ENCODE results near the gene SYNPR.

SYNPR gene

GRCh38 chr3:63331520-63331919 lies 53.4 kb downstream of the SYNPR start:
- no peak overlapping the region for H3K4me3 Mint-ChIP-seq
- H3K27me3 Mint-ChIP-seq, result no peaks in the 10 kb centered on the region
- H3K27ac Mint-ChIP-seq, result no peak overlapping the region
- H3K9me3 Mint-ChIP-seq, result no peaks in the 10 kb centered on the region
- no peaks in the 10 kb centered on the region for H3K4me1 Mint-ChIP-seq
- ATAC-seq (replicated peaks) (no peak), DNase-seq (no peak)
- no peaks in the 10 kb centered on the region for H3K36me3 Mint-ChIP-seq

GRCh38 chr3:63333815-63334214 lies 55.7 kb downstream of the SYNPR start:
- H3K4me3 Mint-ChIP-seq, result no peak overlapping the region
- H3K4me1 Mint-ChIP-seq, result no peaks in the 10 kb centered on the region
- DNase-seq, result no peak
- no peak for ATAC-seq (replicated peaks)
- H3K9me3 Mint-ChIP-seq, result no peaks in the 10 kb centered on the region
- H3K27ac Mint-ChIP-seq, result no peak overlapping the region
- H3K27me3 Mint-ChIP-seq, result no peaks in the 10 kb centered on the region
- H3K36me3 Mint-ChIP-seq, result no peaks in the 10 kb centered on the region

- Mint-ChIP-seq H3K9me3 (peaks cover 1 to 5% of the 10 kb centered on the region in 2 donors), H3K36me3 (no peaks in the 10 kb centered on the region), H3K4me1 (no peaks in the 10 kb centered on the region), H3K4me3 (no peak overlapping the region), H3K27ac (no peak overlapping the region), H3K27me3 (peaks cover 4 to 6% of the 10 kb centered on the region in 2 donors)
- ATAC-seq (replicated peaks) (no peak), DNase-seq (no peak)
Measured at GRCh38 chr3:63338351-63338750, 60.2 kb downstream of the SYNPR start.

GRCh38 chr3:63343674-63344073 lies 65.6 kb downstream of the SYNPR start:
- ATAC-seq (replicated peaks), result no peak
- Mint-ChIP-seq H3K4me1 (no peaks in the 10 kb centered on the region), H3K9me3 (peaks cover 1 to 5% of the 10 kb centered on the region in 2 donors), H3K36me3 (no peaks in the 10 kb centered on the region), H3K4me3 (no peak overlapping the region), H3K27ac (no peak overlapping the region), H3K27me3 (peaks cover 11 to 15% of the 10 kb centered on the region in 2 donors)
- DNase-seq, result no peak

- no peak for ATAC-seq (replicated peaks)
- Mint-ChIP-seq H3K36me3 (no peaks in the 10 kb centered on the region), H3K27me3 (peaks cover 12 to 20% of the 10 kb centered on the region in 2 donors), H3K4me3 (no peak overlapping the region), H3K9me3 (peaks cover 1 to 5% of the 10 kb centered on the region in 2 donors), H3K4me1 (no peaks in the 10 kb centered on the region), H3K27ac (no peak overlapping the region)
- no peak for DNase-seq
Measured at GRCh38 chr3:63344661-63345060, 66.6 kb downstream of the SYNPR start.

- peak; percentile 77 to 78 for ATAC-seq (replicated peaks)
- Mint-ChIP-seq H3K4me3 (no peak overlapping the region), H3K36me3 (no peaks in the 10 kb centered on the region), H3K27ac (no peak overlapping the region), H3K27me3 (peaks cover 10 to 25% of the 10 kb centered on the region in 2 donors), H3K9me3 (no peaks in the 10 kb centered on the region), H3K4me1 (no peaks in the 10 kb centered on the region)
- peak; percentile 9 for DNase-seq
Measured at GRCh38 chr3:63349583-63350573, 71.8 kb downstream of the SYNPR start.

GRCh38 chr3:63351159-63352007 lies 73.3 kb downstream of the SYNPR start:
- H3K4me1 Mint-ChIP-seq, result no peaks in the 10 kb centered on the region
- H3K36me3 Mint-ChIP-seq, result no peaks in the 10 kb centered on the region
- DNase-seq, result no peak
- ATAC-seq (replicated peaks), result peak; percentile 47 to 63
- peaks cover 10 to 26% of the 10 kb centered on the region in 2 donors for H3K27me3 Mint-ChIP-seq
- no peak overlapping the region for H3K27ac Mint-ChIP-seq
- H3K9me3 Mint-ChIP-seq, result no peaks in the 10 kb centered on the region
- H3K4me3 Mint-ChIP-seq, result no peak overlapping the region

GRCh38 chr3:63352008-63352279 lies 73.8 kb downstream of the SYNPR start:
- peaks cover 10 to 26% of the 10 kb centered on the region in 2 donors for H3K27me3 Mint-ChIP-seq

GRCh38 chr3:63353383-63353782 lies 75.3 kb downstream of the SYNPR start:
- Mint-ChIP-seq H3K36me3 (no peaks in the 10 kb centered on the region), H3K9me3 (no peaks in the 10 kb centered on the region), H3K4me1 (no peaks in the 10 kb centered on the region), H3K4me3 (no peak overlapping the region), H3K27ac (no peak overlapping the region), H3K27me3 (peaks cover 8 to 26% of the 10 kb centered on the region in 2 donors)
- ATAC-seq (replicated peaks) (no peak), DNase-seq (no peak)

More at GRCh38 chr3:63352008-63352279, 73.8 kb downstream of the SYNPR start:
- Mint-ChIP-seq H3K9me3 (no peaks in the 10 kb centered on the region), H3K27ac (no peak overlapping the region), H3K36me3 (no peaks in the 10 kb centered on the region), H3K4me3 (no peak overlapping the region), H3K4me1 (no peaks in the 10 kb centered on the region)
- DNase-seq, result no peak
- no peak for ATAC-seq (replicated peaks)

GRCh38 chr3:63354160-63354559 lies 76.1 kb downstream of the SYNPR start:
- no peak for ATAC-seq (replicated peaks)
- Mint-ChIP-seq H3K9me3 (no peaks in the 10 kb centered on the region), H3K27me3 (peaks cover 5 to 21% of the 10 kb centered on the region in 2 donors), H3K4me1 (no peaks in the 10 kb centered on the region), H3K27ac (no peak overlapping the region), H3K4me3 (no peak overlapping the region), H3K36me3 (no peaks in the 10 kb centered on the region)
- DNase-seq, result no peak

GRCh38 chr3:63355809-63356208 lies 77.7 kb downstream of the SYNPR start:
- Mint-ChIP-seq H3K36me3 (no peaks in the 10 kb centered on the region), H3K4me3 (no peak overlapping the region)
- ATAC-seq (replicated peaks), result no peak

GRCh38 chr3:63364495-63364894 lies 86.4 kb downstream of the SYNPR start:
- Mint-ChIP-seq H3K36me3 (no peaks in the 10 kb centered on the region), H3K4me1 (no peaks in the 10 kb centered on the region), H3K27ac (no peak overlapping the region), H3K27me3 (peaks cover 0 to 13% of the 10 kb centered on the region in 2 donors), H3K4me3 (no peak overlapping the region), H3K9me3 (no peaks in the 10 kb centered on the region)
- DNase-seq (no peak), ATAC-seq (replicated peaks) (no peak)

More at GRCh38 chr3:63355809-63356208, 77.7 kb downstream of the SYNPR start:
- Mint-ChIP-seq H3K27ac (no peak overlapping the region), H3K9me3 (no peaks in the 10 kb centered on the region), H3K27me3 (peaks cover 4 to 18% of the 10 kb centered on the region in 2 donors), H3K4me1 (no peaks in the 10 kb centered on the region)
- no peak for DNase-seq

GRCh38 chr3:63364910-63365309 lies 86.8 kb downstream of the SYNPR start:
- Mint-ChIP-seq H3K36me3 (no peaks in the 10 kb centered on the region), H3K9me3 (no peaks in the 10 kb centered on the region), H3K27me3 (peaks cover 0 to 13% of the 10 kb centered on the region in 2 donors), H3K4me1 (no peaks in the 10 kb centered on the region), H3K4me3 (no peak overlapping the region), H3K27ac (no peak overlapping the region)
- ATAC-seq (replicated peaks) (no peak), DNase-seq (no peak)

GRCh38 chr3:63365671-63366070 lies 87.6 kb downstream of the SYNPR start:
- H3K4me1 Mint-ChIP-seq, result no peaks in the 10 kb centered on the region
- no peak overlapping the region for H3K27ac Mint-ChIP-seq
- no peak overlapping the region for H3K4me3 Mint-ChIP-seq
- no peaks in the 10 kb centered on the region for H3K9me3 Mint-ChIP-seq
- no peaks in the 10 kb centered on the region for H3K36me3 Mint-ChIP-seq
- peaks cover 0 to 13% of the 10 kb centered on the region in 2 donors for H3K27me3 Mint-ChIP-seq
- DNase-seq (no peak), ATAC-seq (replicated peaks) (no peak)

Data from stimulated activated naive B cell treated with anti-CD40 and anti-IgM and Interleukin-4, amounts not matched to agents 10 μg/mL and 1 μg/mL and 100 μg/mL, for 72 hours (primary cell).